Measurements from ENCODE around the gene RILP.

The RILP gene

GRCh38 chr17:1648173-1648962, 1.3 kb downstream of the RILP start:
- DNase-seq, result peak; percentile 29

GRCh38 chr17:1647802-1648171, 1.9 kb downstream of the RILP start:
- DNase-seq, result no peak

GRCh38 chr17:1646199-1646875, 3.3 kb downstream of the RILP start:
- no peak for DNase-seq

GRCh38 chr17:1645207-1646171, 4.2 kb downstream of the RILP start, which contains the start of gene SCARF1:
Gene SCARF1 (minus strand): TSS chr17:1645732. CDS start chr17:1645697, 35 bp downstream.
- DNase-seq, result no peak

- DNase-seq, result peak; percentile 27
Observed at GRCh38 chr17:1644493-1645206, 5.0 kb downstream of the RILP start.

GRCh38 chr17:1643999-1644492, 5.6 kb downstream of the RILP start:
- DNase-seq, result no peak

- DNase-seq, result no peak
Observed at GRCh38 chr17:1643293-1643998, 6.2 kb downstream of the RILP start.

GRCh38 chr17:1641065-1641403, 8.6 kb downstream of the RILP start:
- no peak for DNase-seq

GRCh38 chr17:1640329-1641064, 9.2 kb downstream of the RILP start:
- DNase-seq, result no peak

GRCh38 chr17:1639549-1640180, 10.0 kb downstream of the RILP start:
- no peak for DNase-seq

GRCh38 chr17:1638624-1639300, 10.9 kb downstream of the RILP start:
- DNase-seq, result no peak

GRCh38 chr17:1638171-1638590, 11.5 kb downstream of the RILP start:
- DNase-seq, result no peak

GRCh38 chr17:1636732-1637285, 12.9 kb downstream of the RILP start:
- no peak for DNase-seq

- DNase-seq, result no peak
Observed at GRCh38 chr17:1635675-1636465, 13.8 kb downstream of the RILP start.

- DNase-seq, result no peak
Observed at GRCh38 chr17:1634841-1635650, 14.6 kb downstream of the RILP start.

- DNase-seq, result peak; percentile 15
Observed at GRCh38 chr17:1630662-1631061, 19.0 kb downstream of the RILP start.

- peak; percentile 33 for DNase-seq
Observed at GRCh38 chr17:1629504-1630310, 20.0 kb downstream of the RILP start.
